Cardiac septum (tissue), 1 donor: ENCODE results near the gene WFDC12. TPM values are rescaled to one million over a fixed set of nuclear protein-coding genes. Genes with fewer than 3 reads are reported as not detected.
A peak's percentile ranks its signal among the peaks of the same experiment; 100 is the strongest.
"Not testable (repeated sequence)": the region's sequence is repeated elsewhere in the genome, so short reads cannot be mapped to it uniquely, and the experiment has no call there.

Source experiments
- DNase-seq: peaks from one replicate; pipeline ENCODE4 v3.0.0-alpha.2; 2020; ENCODE audit warnings: low spot score
- intact Hi-C: fragments of 100-400 bp; cut with DNase I; formaldehyde crosslinking; loops from one replicate; pipeline ENCODE4 v1.14.0; 2022
- long read RNA-seq: library from polyadenylated mRNA; unstranded; transcript quantifications from one replicate; pipeline ENCODE4 v2.0.0, GENCODE V29; 2021
- total RNA-seq: library from RNA; stranded (reverse); fragmentation: NEBNext Ultra II Directional; extraction: Animal tissue kit (Norgen Biotek cat#: 25700); gene quantifications from one replicate; pipeline ENCODE4 v1.2.1, GENCODE V29; 2021
- donor health status: DM: no; HTN: no; CAD: no.

WFDC12 gene
- total RNA-seq, result not detected
- long read RNA-seq, result 0 reads

- intact Hi-C loops, result no loop called here
- no peak for DNase-seq
These were observed at the start of gene WFDC12 for GRCh38 chr20:45124365-45124764. TSS of gene WFDC12 (minus strand) at chr20:45124465. CDS start at chr20:45124447, 18 bp downstream.

GRCh38 chr20:45173522-45173921, 49.3 kb upstream of the WFDC12 start:
- no peak for DNase-seq
- intact Hi-C loops, result no loop called here

GRCh38 chr20:45164906-45165305, 40.6 kb upstream of the WFDC12 start:
- intact Hi-C loops, result no loop called here
- no peak for DNase-seq

GRCh38 chr20:45163083-45163803, 39.0 kb upstream of the WFDC12 start:
- no peak for DNase-seq
- intact Hi-C loops, result no loop called here

GRCh38 chr20:45157962-45158361, 33.7 kb upstream of the WFDC12 start:
- DNase-seq, result no peak
- intact Hi-C loops, result no loop called here

GRCh38 chr20:45156713-45157112, 32.4 kb upstream of the WFDC12 start:
- intact Hi-C loops, result no loop called here
- no peak for DNase-seq

GRCh38 chr20:45154794-45155193, 30.5 kb upstream of the WFDC12 start:
- intact Hi-C loops, result not testable (repeated sequence)

GRCh38 chr20:45154183-45154582, 29.9 kb upstream of the WFDC12 start:
- intact Hi-C loops, result no loop called here
- DNase-seq, result no peak

More at GRCh38 chr20:45154794-45155193, 30.5 kb upstream of the WFDC12 start:
- not testable (repeated sequence) for DNase-seq

GRCh38 chr20:45153752-45154151, 29.5 kb upstream of the WFDC12 start:
- intact Hi-C loops, result no loop called here
- no peak for DNase-seq

- intact Hi-C loops, result no loop called here
- no peak for DNase-seq
These were observed 28.9 kb upstream of the WFDC12 start for GRCh38 chr20:45153147-45153546.

- DNase-seq, result no peak
- intact Hi-C loops, result no loop called here
These were observed 28.1 kb upstream of the WFDC12 start for GRCh38 chr20:45152405-45152804.

GRCh38 chr20:45149062-45149461, 24.8 kb upstream of the WFDC12 start:
- DNase-seq, result no peak
- intact Hi-C loops, result no loop called here

GRCh38 chr20:45140836-45141235, 16.6 kb upstream of the WFDC12 start:
- no peak for DNase-seq

GRCh38 chr20:45139733-45140375, 15.6 kb upstream of the WFDC12 start:
- DNase-seq, intact Hi-C loops: not testable (repeated sequence)

More at GRCh38 chr20:45140836-45141235, 16.6 kb upstream of the WFDC12 start:
- intact Hi-C loops, result no loop called here

- intact Hi-C loops, result no loop called here
- DNase-seq, result peak; percentile 86
These were observed 14.5 kb upstream of the WFDC12 start for GRCh38 chr20:45138561-45139300.

- DNase-seq, result no peak
- intact Hi-C loops, result no loop called here
These were observed 12.6 kb upstream of the WFDC12 start for GRCh38 chr20:45136911-45137310.

GRCh38 chr20:45128099-45128498, 3.8 kb upstream of the WFDC12 start:
- no peak for DNase-seq
- intact Hi-C loops, result no loop called here

- DNase-seq, result no peak
- intact Hi-C loops, result no loop called here
These were observed 2.9 kb downstream of the WFDC12 start for GRCh38 chr20:45121388-45121787.

GRCh38 chr20:45119556-45120266, 4.6 kb downstream of the WFDC12 start:
- intact Hi-C loops, result no loop called here
- DNase-seq, result no peak

GRCh38 chr20:45118028-45118427, 6.2 kb downstream of the WFDC12 start:
- no peak for DNase-seq
- intact Hi-C loops, result no loop called here
